Astrocyte of the cerebellum (primary cell): ENCODE data around the gene MLLT1.
A peak's percentile ranks its signal among the peaks of the same experiment; 100 is the strongest.

Source experiments
- DNase-seq: peaks from one replicate; pipeline ENCODE4 v3.0.0-alpha.2; 2011; ENCODE audit warnings: low read depth
- H3K4me3 ChIP-seq: 2 replicates; pipeline ENCODE4 v1.5.1; 2011; ENCODE audit warnings: mild to moderate bottlenecking, low read depth, low read length, moderate library complexity
- in situ Hi-C: cut with HindIII; loops from 2 replicates; pipeline ENCODE4 v1.10.0; 2017; ENCODE audit warnings: low sequenced_read_pairs
- TF ChIP-seq, protein P1 (sequence below): IDR thresholded peaks from 2 replicates; pipeline ENCODE4 v1.5.1; 2012; ENCODE audit warnings: low read length, low read depth, moderate library complexity, mild to moderate bottlenecking; ENCODE audit errors: missing control alignments

The MLLT1 gene

DNA sequence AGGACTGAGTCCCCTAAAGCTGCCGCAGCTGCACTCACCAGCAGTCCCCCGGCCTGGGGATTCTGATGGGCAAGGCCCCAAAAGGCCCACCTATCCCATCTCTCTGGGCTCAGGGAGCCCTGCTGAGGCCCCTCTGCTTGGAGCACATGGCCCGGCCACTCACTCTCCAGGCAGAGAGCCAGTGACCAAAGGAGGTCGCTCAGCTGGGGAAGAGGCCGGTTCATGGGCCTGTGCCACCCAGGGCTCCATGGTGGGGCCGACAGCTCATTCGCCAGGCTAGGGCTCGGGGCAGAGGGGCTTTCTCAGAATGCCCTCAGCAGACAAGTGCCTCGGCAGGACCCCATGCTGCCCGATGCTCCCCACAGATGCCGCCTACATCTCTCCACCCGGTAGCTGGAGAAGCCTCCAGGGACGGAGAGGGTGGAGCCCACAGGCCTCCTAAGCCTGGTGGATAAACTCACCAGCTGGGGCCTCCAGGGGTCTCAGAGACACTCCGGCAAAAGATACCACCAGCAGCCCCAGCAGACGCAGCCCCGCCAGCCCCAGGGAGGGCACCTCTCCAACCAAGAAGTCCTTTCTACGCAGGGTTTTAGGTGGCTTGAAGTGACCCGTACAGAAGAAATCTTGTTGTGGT lies 54.4 kb downstream of the MLLT1 start:
- DNase-seq, result no peak
- TF ChIP-seq, protein P1, sequence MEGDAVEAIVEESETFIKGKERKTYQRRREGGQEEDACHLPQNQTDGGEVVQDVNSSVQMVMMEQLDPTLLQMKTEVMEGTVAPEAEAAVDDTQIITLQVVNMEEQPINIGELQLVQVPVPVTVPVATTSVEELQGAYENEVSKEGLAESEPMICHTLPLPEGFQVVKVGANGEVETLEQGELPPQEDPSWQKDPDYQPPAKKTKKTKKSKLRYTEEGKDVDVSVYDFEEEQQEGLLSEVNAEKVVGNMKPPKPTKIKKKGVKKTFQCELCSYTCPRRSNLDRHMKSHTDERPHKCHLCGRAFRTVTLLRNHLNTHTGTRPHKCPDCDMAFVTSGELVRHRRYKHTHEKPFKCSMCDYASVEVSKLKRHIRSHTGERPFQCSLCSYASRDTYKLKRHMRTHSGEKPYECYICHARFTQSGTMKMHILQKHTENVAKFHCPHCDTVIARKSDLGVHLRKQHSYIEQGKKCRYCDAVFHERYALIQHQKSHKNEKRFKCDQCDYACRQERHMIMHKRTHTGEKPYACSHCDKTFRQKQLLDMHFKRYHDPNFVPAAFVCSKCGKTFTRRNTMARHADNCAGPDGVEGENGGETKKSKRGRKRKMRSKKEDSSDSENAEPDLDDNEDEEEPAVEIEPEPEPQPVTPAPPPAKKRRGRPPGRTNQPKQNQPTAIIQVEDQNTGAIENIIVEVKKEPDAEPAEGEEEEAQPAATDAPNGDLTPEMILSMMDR, result no peak
- no peak overlapping the region for H3K4me3 ChIP-seq
- in situ Hi-C loops, result loop anchor here (10.0 kb wide), 2 partner anchors 81 to 181 kb away; no protein-coding TSS in a partner anchor

DNA sequence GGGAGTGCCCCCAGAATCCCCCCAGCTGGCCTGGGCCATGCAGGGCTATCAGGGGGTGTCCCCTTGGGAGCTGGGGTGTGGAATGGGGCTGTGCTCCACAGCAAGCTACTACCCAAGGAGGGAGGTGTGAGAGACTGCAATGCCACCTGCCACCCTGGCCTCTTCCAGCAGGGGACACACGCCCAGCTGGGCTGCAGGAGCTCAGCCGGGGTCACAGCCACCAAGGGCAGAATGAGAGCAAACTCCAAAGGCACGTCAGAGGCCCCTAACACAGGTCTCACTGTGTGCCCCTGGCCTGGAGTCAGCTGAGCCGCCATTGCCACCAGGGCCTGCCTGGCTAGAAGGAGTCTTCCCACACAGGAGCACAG lies 55.5 kb downstream of the MLLT1 start:
- no peak for DNase-seq
- TF ChIP-seq, protein P1, result no peak
- H3K4me3 ChIP-seq, result no peak overlapping the region
- in situ Hi-C loops, result loop anchor here (10.0 kb wide), 2 partner anchors 79 to 179 kb away; no protein-coding TSS in a partner anchor

GRCh38 chr19:6223461-6224307 lies 56.1 kb downstream of the MLLT1 start:
- H3K4me3 ChIP-seq, result no peak overlapping the region
- in situ Hi-C loops, result loop anchor here (10.0 kb wide), 2 partner anchors 79 to 179 kb away; no protein-coding TSS in a partner anchor
- no peak for DNase-seq
- TF ChIP-seq, protein P1, result peak; percentile 3

GRCh38 chr19:6222884-6223283 lies 56.9 kb downstream of the MLLT1 start:
- in situ Hi-C loops, result loop anchor here (10.0 kb wide), 2 partner anchors 78 to 178 kb away; no protein-coding TSS in a partner anchor
- no peak overlapping the region for H3K4me3 ChIP-seq
- TF ChIP-seq, protein P1, result no peak
- no peak for DNase-seq

- TF ChIP-seq, protein P1, result no peak
- DNase-seq, result no peak
- H3K4me3 ChIP-seq, result no peak overlapping the region
- in situ Hi-C loops, result loop anchor here (10.0 kb wide), 2 partner anchors 77 to 177 kb away; no protein-coding TSS in a partner anchor
These were observed 57.7 kb downstream of the MLLT1 start for GRCh38 chr19:6221878-6222746.

DNA sequence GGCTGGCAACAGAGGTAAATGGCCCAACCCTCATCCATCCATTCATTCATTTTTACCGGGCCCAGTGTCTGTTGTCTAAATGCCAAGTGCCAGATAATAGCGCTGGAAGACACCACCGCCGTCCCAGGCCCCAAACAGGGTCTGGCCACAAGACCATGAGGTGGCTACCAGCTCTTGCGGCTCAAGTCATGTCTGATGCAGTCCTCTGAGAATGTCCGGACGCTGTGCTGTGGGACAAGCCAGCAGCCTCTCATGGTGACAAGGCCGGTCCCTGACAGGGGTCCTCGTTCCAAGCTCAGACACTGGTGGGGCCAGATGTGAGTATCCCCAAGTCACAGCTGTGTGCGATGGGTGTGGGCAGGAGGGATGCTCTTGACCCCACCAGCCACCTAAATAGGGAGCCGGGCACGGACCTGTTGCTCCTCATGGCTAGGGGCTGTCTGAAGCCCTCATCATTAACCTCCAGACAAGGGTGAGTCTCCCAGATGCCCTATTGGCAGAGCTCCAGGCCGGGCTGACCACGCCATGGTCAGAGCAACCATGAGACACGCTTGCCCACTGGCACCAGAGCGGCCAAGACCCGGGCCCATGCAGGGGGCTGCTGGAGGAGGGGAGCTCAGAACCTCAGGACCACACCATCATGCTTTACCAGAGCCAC lies 58.4 kb downstream of the MLLT1 start:
- no peak overlapping the region for H3K4me3 ChIP-seq
- in situ Hi-C loops, result loop anchor here (10.0 kb wide), 2 partner anchors 77 to 177 kb away; no protein-coding TSS in a partner anchor
- TF ChIP-seq, protein P1, result no peak
- no peak for DNase-seq
